Measurements from ENCODE around the gene SYT2. TPM values are rescaled to one million over a fixed set of nuclear protein-coding genes. Genes with fewer than 3 reads are reported as not detected.
A peak's percentile ranks its signal among the peaks of the same experiment; 100 is the strongest.

The SYT2 gene
- total and polyA plus RNA-seq, 11 donors = 0.03 to 0.09 (median 0.06) TPM; not detected in 6

DNA sequence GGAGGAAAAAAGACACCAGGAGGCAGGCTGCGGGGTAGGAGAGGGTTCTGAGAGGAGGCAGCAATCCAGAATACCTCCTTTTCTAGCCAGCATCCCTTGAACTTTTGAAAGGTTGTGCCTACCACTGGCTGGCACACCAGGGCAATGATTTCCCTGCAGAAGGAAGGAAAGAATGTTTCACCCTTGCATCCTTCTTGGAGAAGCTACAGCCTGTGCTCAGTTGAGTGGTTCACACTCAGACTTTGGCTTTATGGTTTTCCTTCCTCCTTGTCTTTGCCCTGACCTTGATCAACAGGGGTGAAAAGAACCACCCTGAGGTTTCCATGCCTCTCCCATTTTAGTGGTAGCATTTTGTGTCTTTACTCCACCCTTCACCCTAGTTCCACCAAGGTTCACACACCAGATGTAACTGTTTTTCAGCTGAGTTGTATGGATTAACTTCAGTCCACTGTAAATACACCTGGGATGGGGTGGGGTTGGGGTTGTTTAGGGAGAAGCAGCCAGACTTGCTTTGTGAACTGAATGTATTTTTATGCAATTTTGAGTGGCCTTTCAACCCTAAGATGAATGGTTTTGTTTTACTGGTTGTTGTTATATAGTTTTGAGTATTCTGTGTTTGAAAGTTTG is 122.3 kb downstream of the SYT2 start:
- ATAC-seq (no peak), DNase-seq (no peak)
- 0 to 95% (median 14%) methylated on average over 1 of the region's 1 CpG for WGBS, 4 donors
- TF ChIP-seq POLR2A (IDR thresholded peaks at IDR 0.05) = no peak
- TF ChIP-seq, protein P1, sequence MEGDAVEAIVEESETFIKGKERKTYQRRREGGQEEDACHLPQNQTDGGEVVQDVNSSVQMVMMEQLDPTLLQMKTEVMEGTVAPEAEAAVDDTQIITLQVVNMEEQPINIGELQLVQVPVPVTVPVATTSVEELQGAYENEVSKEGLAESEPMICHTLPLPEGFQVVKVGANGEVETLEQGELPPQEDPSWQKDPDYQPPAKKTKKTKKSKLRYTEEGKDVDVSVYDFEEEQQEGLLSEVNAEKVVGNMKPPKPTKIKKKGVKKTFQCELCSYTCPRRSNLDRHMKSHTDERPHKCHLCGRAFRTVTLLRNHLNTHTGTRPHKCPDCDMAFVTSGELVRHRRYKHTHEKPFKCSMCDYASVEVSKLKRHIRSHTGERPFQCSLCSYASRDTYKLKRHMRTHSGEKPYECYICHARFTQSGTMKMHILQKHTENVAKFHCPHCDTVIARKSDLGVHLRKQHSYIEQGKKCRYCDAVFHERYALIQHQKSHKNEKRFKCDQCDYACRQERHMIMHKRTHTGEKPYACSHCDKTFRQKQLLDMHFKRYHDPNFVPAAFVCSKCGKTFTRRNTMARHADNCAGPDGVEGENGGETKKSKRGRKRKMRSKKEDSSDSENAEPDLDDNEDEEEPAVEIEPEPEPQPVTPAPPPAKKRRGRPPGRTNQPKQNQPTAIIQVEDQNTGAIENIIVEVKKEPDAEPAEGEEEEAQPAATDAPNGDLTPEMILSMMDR (IDR thresholded peaks at IDR 0.05) = no peak
- intact Hi-C loops (cut with DNase I) = loop anchor here in 1 of 10 donors (5.0 kb wide), 1 partner anchor 39 kb away; no protein-coding TSS in a partner anchor
- no peaks in the 10 kb centered on the region for H3K9me3 ChIP-seq
- peaks cover 17 to 88% (median 65%) of the 10 kb centered on the region in 12 donors for H3K4me1 ChIP-seq
- peak overlapping the region; percentile 61 to 95 (median 87) for H3K27ac ChIP-seq
- H3K36me3 ChIP-seq = peaks cover 0 to 20% (median 14%) of the 10 kb centered on the region in 9 donors
- H3K27me3 ChIP-seq = peaks cover 0 to 35% (median 0%) of the 10 kb centered on the region in 9 donors
- H3K4me3 ChIP-seq = no peak overlapping the region

DNA sequence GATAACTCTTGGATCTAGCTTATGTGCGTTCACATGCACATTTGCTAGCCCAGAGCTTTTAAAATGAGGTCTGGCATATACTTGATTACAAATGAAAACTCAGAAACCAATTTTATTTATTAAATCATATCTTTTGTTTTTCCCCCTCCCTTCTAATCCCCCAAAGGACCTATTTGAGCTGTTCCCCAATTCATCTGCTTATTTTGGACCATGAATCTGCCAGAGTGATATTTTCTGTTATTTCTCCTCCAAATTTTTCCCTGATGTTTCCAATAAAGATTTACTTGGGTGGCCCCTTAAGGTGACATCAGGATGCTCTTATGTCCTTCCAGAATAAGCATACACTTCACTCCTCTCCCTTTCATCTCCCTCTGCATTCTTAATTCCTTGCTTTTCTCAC is 123.4 kb downstream of the SYT2 start:
- intact Hi-C loops (cut with DNase I) = loop anchor here in 1 of 10 donors (5.0 kb wide), 1 partner anchor 40 kb away; no protein-coding TSS in a partner anchor
- Histone ChIP-seq H3K9me3 (no peaks in the 10 kb centered on the region), H3K4me1 (peaks cover 17 to 78% (median 58%) of the 10 kb centered on the region in 12 donors), H3K27me3 (peaks cover 0 to 33% (median 0%) of the 10 kb centered on the region in 9 donors), H3K27ac (peak overlapping the region in 11 of 12 donors; percentile 42 to 95 (median 86)), H3K4me3 (no peak overlapping the region), H3K36me3 (peaks cover 0 to 31% (median 25%) of the 10 kb centered on the region in 9 donors)
- no peak for TF ChIP-seq POLR2A (IDR thresholded peaks at IDR 0.05)
- TF ChIP-seq, protein P1 (IDR thresholded peaks at IDR 0.05) = no peak
- WGBS, 4 donors = 63 to 77% (median 74%) methylated on average over 1 of the region's 1 CpG
- ATAC-seq (no peak), DNase-seq (no peak)

DNA sequence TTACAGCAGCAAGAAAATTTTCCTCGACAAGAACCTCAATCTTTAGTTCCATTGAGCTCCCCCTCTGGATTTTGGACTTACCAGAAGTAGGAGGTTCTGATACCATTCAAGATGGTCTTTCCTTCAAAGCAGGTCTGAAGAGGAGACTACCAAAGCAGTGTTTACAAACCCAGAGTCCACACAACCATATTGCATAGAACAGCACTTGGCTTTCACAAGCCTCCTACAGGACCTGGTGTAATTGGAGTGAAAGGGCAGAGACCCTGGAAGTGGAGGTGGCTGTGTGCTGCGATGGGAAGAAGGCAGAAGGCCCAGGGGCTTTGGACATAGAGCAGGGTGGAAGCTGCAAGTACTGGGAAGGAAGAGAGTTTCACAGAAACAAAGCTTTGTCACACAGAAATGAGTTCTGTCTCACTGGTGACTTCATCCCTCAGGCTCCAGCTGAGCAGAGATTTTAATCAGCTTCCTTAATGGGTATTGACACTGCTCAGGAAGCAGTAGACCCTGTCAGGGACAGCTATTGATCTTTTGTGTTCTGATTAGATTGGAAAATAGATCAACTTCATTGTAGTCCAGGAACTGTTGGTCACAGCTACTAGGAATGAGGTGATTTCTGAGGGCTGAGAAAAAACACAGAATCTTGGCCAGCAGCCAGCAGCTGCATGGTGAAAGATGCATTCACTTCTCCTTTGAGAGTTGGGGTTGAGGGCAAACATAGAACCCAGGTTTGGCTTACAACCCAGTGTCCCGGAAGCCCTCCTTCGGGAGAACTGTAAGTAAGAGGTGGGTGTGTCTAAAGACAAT is 124.0 kb downstream of the SYT2 start:
- peaks cover 0 to 38% (median 31%) of the 10 kb centered on the region in 9 donors for H3K36me3 ChIP-seq
- no peak for ATAC-seq
- H3K4me1 ChIP-seq = peaks cover 17 to 72% (median 55%) of the 10 kb centered on the region in 12 donors
- intact Hi-C loops (cut with DNase I) = loop anchor here in 1 of 10 donors (5.0 kb wide), 1 partner anchor 41 kb away; no protein-coding TSS in a partner anchor
- H3K9me3 ChIP-seq = no peaks in the 10 kb centered on the region
- peak in 3 of 5 donors; percentile 33 to 52 (median 45) for DNase-seq
- H3K27me3 ChIP-seq = peaks cover 0 to 33% (median 0%) of the 10 kb centered on the region in 9 donors
- WGBS, 4 donors = 28 to 36% (median 33%) methylated on average over 4 of the region's 4 CpGs
- TF ChIP-seq, protein P1 (IDR thresholded peaks at IDR 0.05) = no peak
- TF ChIP-seq POLR2A (IDR thresholded peaks at IDR 0.05) = no peak
- H3K4me3 ChIP-seq = no peak overlapping the region
- H3K27ac ChIP-seq = peak overlapping the region in 11 of 12 donors; percentile 42 to 95 (median 86)

DNA sequence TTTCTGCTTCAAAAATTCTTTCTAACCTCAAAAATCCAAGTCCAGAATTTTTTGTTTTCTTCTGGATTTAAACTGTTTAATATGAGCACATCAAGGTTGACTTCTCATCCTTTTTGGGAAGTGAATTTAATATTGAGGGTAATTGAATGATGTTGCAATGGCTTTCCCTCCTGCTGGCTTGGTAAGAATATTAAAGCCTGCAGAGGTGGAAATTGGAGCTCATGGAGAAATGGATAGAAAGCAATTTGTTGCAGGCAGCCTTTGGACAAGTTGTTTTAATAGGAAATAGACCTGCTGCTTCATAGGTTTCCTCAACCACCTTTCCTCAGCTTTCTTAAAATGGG is 124.7 kb downstream of the SYT2 start:
- Histone ChIP-seq H3K4me1 (peaks cover 17 to 71% (median 54%) of the 10 kb centered on the region in 12 donors), H3K4me3 (no peak overlapping the region), H3K36me3 (peaks cover 0 to 44% (median 38%) of the 10 kb centered on the region in 9 donors), H3K27me3 (peaks cover 0 to 31% (median 0%) of the 10 kb centered on the region in 9 donors), H3K9me3 (no peaks in the 10 kb centered on the region), H3K27ac (peak overlapping the region in 10 of 12 donors; percentile 0 to 95 (median 85))
- TF ChIP-seq, protein P1 (IDR thresholded peaks at IDR 0.05) = no peak
- TF ChIP-seq POLR2A (IDR thresholded peaks at IDR 0.05) = no peak
- DNase-seq (no peak), ATAC-seq (no peak)
- intact Hi-C loops (cut with DNase I) = loop anchor here in 1 of 10 donors (5.0 kb wide), 1 partner anchor 42 kb away; no protein-coding TSS in a partner anchor

Measured in heart left ventricle (tissue), 16 donors.